IgD-negative memory B cell (primary cell): ENCODE data around the gene NUTM2B. TPM values are rescaled to one million over a fixed set of nuclear protein-coding genes. Genes with fewer than 3 reads are reported as not detected.
"Not testable (repeated sequence)": the region's sequence is repeated elsewhere in the genome, so short reads cannot be mapped to it uniquely, and the experiment has no call there.

ENCODE experiments used
- H3K27ac Mint-ChIP-seq, 3 donors: one replicate each; pipeline ENCODE4 v1.8.0; 2020 to 2022; ENCODE audit warnings: mild to moderate bottlenecking in 3 of 3, mixed read lengths in 3 of 3, moderate library complexity in 1 of 3
- H3K27me3 Mint-ChIP-seq: one replicate; pipeline ENCODE4 v1.8.0; 2021; ENCODE audit warnings: mixed read lengths
- H3K36me3 Mint-ChIP-seq: one replicate; pipeline ENCODE4 v1.8.0; 2020; ENCODE audit warnings: mild to moderate bottlenecking, mixed read lengths
- H3K4me1 Mint-ChIP-seq, 3 donors: one replicate each; pipeline ENCODE4 v1.8.0; 2020 to 2022; ENCODE audit warnings: mixed read lengths in 3 of 3, mild to moderate bottlenecking in 1 of 3
- H3K4me3 Mint-ChIP-seq, 4 donors: one replicate each; pipeline ENCODE4 v1.8.0; 2020 to 2022; ENCODE audit warnings: mild to moderate bottlenecking in 4 of 4, mixed read lengths in 4 of 4, moderate library complexity in 3 of 4
- H3K9me3 Mint-ChIP-seq, 3 donors: one replicate each; pipeline ENCODE4 v1.8.0; 2020 to 2021; ENCODE audit warnings: mixed read lengths in 3 of 3, mild to moderate bottlenecking in 1 of 3
- polyA plus RNA-seq: library from polyadenylated mRNA; unstranded; fragments of 300-500 nt; fragmentation: Illumina TruSeq; gene quantifications from one replicate; pipeline ENCODE4 v1.2.3, GENCODE V29; 2021

The NUTM2B gene, protein sequence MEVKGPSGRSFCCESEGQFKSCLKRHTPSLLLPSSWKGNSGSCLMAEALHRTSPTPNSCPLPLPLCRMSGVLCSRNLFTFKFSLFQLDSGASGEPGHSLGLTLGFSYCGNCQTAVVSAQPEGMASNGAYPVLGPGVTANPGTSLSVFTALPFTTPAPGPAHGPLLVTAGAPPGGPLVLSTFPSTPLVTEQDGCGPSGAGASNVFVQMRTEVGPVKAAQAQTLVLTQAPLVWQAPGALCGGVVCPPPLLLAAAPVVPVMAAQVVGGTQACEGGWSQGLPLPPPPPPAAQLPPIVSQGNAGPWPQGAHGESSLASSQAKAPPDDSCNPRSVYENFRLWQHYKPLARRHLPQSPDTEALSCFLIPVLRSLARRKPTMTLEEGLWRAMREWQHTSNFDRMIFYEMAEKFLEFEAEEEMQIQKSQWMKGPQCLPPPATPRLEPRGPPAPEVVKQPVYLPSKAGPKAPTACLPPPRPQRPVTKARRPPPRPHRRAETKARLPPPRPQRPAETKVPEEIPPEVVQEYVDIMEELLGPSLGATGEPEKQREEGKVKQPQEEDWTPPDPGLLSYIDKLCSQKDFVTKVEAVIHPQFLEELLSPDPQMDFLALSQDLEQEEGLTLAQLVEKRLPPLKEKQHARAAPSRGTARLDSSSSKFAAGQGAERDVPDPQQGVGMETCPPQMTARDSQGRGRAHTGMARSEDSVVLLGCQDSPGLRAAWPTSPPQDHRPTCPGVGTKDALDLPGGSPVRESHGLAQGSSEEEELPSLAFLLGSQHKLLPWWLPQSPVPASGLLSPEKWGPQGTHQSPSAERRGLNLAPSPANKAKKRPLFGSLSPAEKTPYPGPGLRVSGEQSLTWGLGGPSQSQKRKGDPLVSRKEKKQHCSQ
- polyA plus RNA-seq = 0.21 TPM

DNA sequence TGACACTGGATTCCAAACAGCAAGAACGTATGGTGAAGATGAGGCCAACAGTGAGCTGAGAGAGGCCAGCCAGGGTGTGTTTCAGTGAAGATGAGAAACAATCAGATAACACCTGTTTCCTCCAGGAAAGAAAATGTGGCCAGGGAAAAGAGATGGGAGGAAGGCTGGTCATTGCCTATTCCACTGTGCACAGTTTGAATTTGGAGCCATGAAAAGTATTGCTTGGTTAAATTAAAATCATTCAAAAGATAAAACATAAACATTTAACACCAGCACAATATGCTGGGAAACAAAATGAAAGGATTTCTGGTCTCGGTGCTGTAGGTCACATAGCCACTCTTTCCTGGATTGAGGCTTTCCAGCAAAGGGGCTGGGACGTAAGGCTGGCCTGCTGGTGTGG lies at the start of gene NUTM2B:
Gene NUTM2B (plus strand): TSS at position 301 of the 400 bp plus-strand sequence. CDS start 383 bp downstream, outside the sequence.
- not testable (repeated sequence) for H3K27ac Mint-ChIP-seq, H3K27me3 Mint-ChIP-seq, H3K36me3 Mint-ChIP-seq, H3K4me3 Mint-ChIP-seq, H3K4me1 Mint-ChIP-seq, H3K9me3 Mint-ChIP-seq

DNA sequence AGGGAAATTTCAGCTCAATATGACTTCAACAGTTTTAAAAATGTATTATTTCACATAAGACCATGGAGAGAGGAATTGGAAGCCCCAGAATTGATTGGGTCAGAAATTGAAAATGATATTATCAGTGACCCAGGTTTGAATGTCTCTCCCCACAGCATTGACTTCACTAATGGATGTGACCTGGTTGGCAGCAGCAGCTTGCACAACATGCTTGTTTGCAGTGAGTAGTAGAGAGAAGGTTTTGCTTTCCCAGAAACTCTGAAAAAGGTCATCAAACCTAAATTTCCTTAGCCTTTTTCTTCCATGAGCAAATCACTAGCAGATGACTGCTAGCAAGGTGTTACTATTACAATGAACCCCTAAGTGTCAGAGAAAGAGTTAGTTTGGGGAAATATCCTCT lies 39.7 kb upstream of the NUTM2B start:
- not testable (repeated sequence) for H3K9me3 Mint-ChIP-seq, H3K36me3 Mint-ChIP-seq, H3K27me3 Mint-ChIP-seq, H3K4me1 Mint-ChIP-seq, H3K4me3 Mint-ChIP-seq, H3K27ac Mint-ChIP-seq

DNA sequence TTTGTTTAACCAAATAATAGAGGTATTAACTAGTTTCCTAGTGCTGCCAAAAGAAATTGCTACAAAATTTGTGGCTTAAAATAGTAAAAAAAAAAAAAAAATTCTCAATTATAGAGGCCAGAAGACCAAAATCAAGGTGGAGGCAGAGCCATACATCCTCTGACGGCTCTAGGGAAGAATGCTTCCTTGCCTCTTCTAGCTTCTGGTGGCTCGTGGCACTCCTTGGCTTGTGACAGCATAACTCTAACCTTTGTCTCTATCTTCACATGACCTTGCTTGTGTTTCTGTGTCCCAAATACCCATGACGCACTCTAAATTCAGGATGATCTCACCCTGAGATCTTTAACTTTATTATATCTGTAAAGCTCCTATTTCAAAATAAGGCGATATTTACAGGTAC lies 38.3 kb upstream of the NUTM2B start:
- not testable (repeated sequence) for H3K27me3 Mint-ChIP-seq, H3K27ac Mint-ChIP-seq, H3K36me3 Mint-ChIP-seq, H3K9me3 Mint-ChIP-seq, H3K4me1 Mint-ChIP-seq, H3K4me3 Mint-ChIP-seq

DNA sequence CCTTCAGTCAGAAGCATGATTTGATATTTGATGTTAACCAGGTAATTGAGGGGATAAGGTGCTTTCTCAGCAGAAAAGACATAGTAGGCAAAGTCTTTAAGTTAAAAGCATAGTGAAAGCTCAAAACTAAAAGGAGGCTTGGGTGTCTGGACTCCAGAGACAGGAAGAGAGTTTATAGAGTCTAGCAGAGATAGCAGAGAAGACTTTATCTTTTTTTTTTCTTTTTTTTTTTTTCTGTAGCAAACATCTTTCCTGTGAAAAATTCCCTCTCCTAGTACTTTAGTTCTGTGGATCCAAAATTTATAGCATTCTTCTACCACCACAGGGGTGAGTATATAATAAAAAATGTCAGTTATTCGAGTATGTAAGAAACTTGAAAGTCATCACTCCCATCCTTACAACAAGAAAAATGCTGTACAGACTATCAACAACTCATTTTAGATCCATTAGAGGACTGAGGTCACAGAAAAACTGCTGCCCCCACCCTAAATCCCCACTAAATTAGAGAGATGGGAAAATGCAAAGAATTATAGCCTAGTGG lies 33.7 kb upstream of the NUTM2B start:
- not testable (repeated sequence) for H3K9me3 Mint-ChIP-seq, H3K4me1 Mint-ChIP-seq, H3K36me3 Mint-ChIP-seq, H3K27ac Mint-ChIP-seq, H3K27me3 Mint-ChIP-seq, H3K4me3 Mint-ChIP-seq

DNA sequence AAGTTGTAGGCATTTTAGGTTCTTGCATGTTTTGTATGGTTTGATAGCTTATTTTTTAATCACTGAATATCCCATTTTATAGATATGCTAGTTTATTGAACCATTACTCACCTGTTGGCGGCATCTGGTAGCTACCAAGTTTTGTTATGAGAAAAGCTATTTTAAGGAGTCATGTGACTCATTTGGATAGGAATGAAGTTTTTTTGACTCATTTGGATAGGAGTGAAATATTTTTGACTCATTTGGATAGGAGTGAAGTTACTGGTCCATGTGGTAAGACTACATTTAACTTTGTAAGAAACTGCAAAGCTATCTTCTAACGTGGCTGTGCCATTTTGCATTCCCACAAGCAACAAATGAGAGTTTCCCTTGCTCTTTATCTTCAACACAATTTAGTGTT lies 28.1 kb upstream of the NUTM2B start:
- H3K27ac Mint-ChIP-seq, H3K36me3 Mint-ChIP-seq, H3K9me3 Mint-ChIP-seq, H3K4me3 Mint-ChIP-seq, H3K27me3 Mint-ChIP-seq, H3K4me1 Mint-ChIP-seq: not testable (repeated sequence)

DNA sequence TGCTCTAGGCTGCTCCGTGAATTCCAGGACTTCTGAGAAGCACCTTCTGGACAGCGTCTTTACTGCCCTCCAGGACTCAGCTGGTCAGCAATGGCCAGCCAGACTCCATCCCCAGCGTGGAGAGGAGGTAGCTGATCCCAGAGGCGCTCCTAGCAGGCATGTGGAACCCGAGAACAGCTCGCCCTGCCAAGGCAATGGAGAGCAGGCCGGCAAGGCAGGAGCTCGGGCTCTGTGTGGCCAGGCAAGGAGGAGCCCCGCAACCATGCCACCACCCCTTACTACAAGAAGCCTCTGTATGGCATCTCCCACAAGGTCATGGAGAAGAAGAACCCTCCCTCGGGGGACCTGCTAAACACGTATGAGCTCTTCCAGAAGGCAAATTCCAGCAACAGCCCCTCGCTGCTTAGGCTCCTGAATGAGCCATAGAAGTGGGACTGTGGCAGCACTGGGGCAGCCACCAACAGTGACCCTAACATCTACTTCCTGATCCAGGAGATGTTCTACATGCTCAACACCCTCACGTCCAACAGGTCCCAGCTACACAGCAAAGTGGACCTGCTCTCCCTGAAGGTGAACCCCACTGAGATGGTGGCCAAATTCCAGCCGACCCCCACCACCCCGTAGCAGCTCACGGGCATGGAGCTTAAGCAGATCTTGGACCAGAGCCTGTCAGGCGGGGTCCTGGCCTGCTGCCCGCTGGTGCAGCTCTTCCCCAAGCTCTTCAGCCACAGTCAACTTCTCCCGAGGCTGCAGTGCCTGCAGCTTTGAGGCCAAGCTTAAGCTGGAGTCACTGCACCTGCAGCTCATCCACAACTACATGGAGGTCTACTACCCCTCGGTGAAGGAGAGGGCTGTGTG lies 19.8 kb upstream of the NUTM2B start:
- not testable (repeated sequence) for H3K4me1 Mint-ChIP-seq, H3K4me3 Mint-ChIP-seq, H3K9me3 Mint-ChIP-seq, H3K27ac Mint-ChIP-seq, H3K36me3 Mint-ChIP-seq, H3K27me3 Mint-ChIP-seq

DNA sequence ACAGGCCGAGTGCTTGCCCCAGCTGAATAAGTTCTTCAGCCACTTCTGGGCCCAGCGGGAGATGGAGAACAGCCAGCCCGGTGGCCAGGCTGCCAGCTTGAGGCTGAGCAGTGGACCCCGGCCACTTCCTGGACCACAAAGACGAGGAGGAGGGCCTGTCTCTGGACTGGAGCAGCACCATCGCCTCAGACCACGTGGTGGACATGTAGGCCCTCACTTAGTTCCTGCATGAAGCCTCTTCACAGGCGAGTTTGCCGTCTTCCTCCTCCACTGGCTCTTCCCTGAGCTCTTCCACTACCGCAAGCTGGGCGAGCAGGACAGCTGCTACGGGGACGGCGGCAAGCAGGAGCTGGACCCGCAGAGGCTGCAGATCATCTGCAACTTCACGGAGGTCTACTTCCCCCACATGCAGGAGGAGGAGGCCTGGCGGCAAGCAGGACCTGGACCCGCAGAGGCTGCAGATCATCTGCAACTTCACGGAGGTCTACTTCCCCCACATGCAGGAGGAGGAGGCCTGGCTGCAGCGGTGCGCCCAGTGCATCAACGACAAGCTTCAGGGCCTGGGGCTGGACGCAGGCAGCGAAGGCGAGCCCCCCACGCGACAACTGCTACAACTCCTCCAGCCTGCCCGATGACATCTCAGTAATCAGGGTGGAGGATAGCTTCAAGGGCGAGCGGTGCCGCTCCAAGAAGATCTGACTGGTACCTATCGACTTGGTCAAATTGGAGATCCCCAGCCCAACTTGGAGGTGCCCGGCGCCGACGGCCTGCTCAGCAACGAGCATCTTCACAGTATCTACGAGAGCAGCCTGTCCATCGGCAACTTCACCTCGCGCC lies 18.9 kb upstream of the NUTM2B start:
- not testable (repeated sequence) for H3K9me3 Mint-ChIP-seq

DNA sequence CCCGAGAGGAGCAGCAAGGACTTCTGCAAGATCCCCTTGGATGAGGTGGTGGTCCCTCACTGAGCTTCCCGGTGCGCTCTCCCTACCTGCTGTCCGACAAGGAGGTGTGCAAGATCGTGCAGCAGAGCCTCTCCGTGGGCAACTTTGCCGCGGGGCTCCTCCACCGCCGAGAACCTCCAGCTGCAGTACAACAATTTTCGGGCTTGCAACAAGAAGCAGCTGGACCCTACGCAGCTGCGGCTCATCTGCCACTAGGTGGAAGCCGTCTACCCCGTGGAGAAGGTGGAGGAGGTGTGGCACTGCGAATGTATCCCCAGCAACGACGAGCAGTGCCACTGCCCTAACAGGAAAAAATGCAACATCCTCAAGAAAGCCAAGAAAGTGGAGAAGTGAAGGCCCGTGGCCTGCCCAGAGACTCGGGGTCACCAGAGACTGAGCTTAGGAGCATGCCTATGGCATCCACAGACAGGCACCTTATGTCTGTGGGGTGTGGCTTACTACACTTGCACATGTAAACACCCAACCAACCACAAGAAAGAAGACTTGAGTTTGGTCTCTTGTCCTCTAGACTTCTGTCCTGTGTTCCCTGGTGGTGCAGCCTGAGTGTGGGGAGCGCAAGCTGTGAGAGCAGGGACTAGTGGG lies 17.9 kb upstream of the NUTM2B start:
- H3K36me3 Mint-ChIP-seq, H3K4me3 Mint-ChIP-seq, H3K27ac Mint-ChIP-seq, H3K4me1 Mint-ChIP-seq, H3K27me3 Mint-ChIP-seq, H3K9me3 Mint-ChIP-seq: not testable (repeated sequence)

More for the DNA sequence above, 18.9 kb upstream of the NUTM2B start:
- not testable (repeated sequence) for H3K27ac Mint-ChIP-seq, H3K27me3 Mint-ChIP-seq, H3K36me3 Mint-ChIP-seq, H3K4me3 Mint-ChIP-seq, H3K4me1 Mint-ChIP-seq

DNA sequence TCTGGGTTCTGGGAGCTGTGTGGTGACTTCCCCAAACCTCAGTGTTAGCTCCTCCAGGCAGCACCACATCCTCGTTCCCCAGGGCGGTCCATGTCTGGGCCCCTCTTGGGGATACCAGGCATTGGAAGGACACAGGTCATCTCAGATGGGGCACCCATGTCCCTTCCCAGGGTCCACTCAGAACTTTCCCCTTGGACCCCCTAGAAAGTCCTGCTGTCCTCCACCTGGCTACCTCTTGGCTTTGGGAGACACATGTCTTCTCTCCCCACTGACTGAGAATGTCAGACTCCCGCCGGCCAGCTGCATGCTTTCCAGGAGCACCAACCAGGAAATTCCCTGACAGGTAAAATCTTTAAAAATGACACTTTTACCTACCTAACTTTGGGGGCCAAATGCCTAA lies 16.4 kb upstream of the NUTM2B start:
- H3K27ac Mint-ChIP-seq, H3K4me1 Mint-ChIP-seq, H3K36me3 Mint-ChIP-seq, H3K27me3 Mint-ChIP-seq, H3K4me3 Mint-ChIP-seq, H3K9me3 Mint-ChIP-seq: not testable (repeated sequence)

DNA sequence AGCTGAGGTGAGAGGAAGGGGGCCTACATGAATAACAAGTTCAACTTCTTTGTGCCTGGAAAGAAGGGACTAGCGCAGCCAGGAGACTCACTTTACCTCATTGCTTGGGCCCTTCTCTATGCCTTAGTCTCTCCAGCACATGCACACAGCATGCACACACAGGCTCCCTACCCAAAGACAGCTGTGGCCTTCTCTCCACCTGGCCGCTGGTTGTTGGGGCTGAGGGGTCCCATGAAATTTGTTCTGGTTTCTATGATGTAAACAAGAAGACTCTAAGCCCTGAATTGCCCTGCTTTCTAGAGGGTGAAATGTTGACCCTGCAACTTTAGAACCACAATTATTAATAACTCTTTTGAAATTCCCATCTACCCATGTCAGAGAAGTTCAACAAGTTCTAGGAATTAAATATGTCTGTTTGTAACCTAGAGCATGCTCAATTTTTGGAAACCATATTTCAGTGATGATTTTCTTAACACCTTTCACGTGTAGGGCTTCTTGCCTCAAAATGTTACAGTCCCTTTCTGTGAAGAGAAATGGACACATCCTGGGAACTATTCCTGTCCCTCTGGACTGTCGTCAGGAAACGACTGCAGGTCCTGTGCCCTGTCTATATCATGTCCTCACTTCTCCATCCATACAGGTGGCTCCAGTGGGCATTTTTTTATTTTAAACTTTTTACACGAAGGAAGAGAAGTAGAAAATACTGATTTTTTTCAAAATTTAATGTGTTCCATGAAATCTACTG lies 15.4 kb upstream of the NUTM2B start:
- H3K4me1 Mint-ChIP-seq, H3K27me3 Mint-ChIP-seq, H3K27ac Mint-ChIP-seq, H3K9me3 Mint-ChIP-seq, H3K4me3 Mint-ChIP-seq, H3K36me3 Mint-ChIP-seq: not testable (repeated sequence)

DNA sequence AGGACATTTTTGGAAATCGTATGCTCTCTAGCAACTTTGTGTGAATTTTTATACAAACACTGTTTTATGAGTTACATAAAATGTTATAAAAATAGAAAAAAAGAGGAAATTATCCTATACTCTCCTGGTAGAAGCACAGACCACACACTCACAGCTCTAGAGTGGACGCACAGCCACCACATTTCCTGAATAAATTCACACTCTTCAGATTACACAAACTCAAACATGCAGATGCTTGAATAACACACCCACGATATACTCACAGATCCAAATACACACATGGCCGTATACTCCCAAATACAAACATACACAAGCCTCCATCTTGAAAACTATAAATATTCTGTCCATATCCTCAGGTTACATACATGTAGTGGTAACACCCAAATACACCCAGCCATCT lies 14.2 kb upstream of the NUTM2B start:
- not testable (repeated sequence) for H3K9me3 Mint-ChIP-seq, H3K36me3 Mint-ChIP-seq, H3K27ac Mint-ChIP-seq, H3K27me3 Mint-ChIP-seq, H3K4me3 Mint-ChIP-seq, H3K4me1 Mint-ChIP-seq

DNA sequence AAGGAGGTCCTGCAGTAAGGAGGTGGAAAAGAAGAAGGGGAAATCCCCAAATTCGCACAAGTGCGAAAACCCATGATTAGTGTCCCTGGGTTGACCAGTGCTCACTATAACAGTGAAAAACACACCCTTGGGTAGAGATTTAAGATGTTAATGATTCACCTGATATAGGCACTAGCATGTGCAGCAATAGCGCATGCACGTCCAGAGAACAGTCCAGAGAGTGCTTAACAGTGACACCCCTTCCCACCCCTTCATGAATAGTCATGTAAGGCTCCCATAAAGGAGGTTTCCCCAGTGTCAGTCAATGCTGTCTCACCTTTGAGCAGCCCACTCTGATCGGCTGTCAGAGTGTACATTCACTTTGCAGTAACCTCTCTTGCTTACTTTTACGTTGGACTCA lies 6.4 kb upstream of the NUTM2B start:
- not testable (repeated sequence) for H3K27me3 Mint-ChIP-seq, H3K36me3 Mint-ChIP-seq, H3K9me3 Mint-ChIP-seq, H3K4me3 Mint-ChIP-seq, H3K4me1 Mint-ChIP-seq, H3K27ac Mint-ChIP-seq

DNA sequence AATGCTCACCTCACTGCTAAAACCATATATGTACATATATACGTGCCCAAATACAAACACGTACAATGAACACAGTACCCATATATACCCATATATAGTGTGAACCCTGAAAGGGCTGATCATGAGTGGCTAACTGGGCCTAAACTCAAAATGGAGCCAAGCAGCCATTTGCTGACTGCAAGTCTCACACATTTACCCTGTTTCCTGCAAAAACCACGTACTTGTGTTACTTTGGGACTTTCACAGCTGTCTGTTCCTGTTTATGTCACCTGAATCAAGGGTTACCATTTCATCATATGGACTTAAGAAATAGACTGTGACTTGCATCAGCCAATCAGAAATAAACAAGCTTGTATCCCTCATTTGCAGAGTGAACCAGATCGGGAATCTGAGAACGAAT lies 5.9 kb upstream of the NUTM2B start:
- H3K27ac Mint-ChIP-seq, H3K27me3 Mint-ChIP-seq, H3K4me1 Mint-ChIP-seq, H3K36me3 Mint-ChIP-seq, H3K4me3 Mint-ChIP-seq, H3K9me3 Mint-ChIP-seq: not testable (repeated sequence)
